SK-MEL-5 (cell line): Measurements from ENCODE around the gene KDM4C. TPM values are rescaled to one million over a fixed set of nuclear protein-coding genes. Genes with fewer than 3 reads are reported as not detected.
"Not testable (repeated sequence)": the region's sequence is repeated elsewhere in the genome, so short reads cannot be mapped to it uniquely, and the experiment has no call there.

Experiments used
- DNase-seq: peaks from one replicate; pipeline ENCODE4 v3.0.0-alpha.2; 2016; ENCODE audit warnings: low read depth, low spot score
- in situ Hi-C: cut with HindIII; loops from 2 replicates; pipeline ENCODE4 v1.10.0; 2016; ENCODE audit warnings: low sequenced_read_pairs, high pct_unique_total_duplicates, low pct_unique_long_range_greater_than_20kb
- total RNA-seq: library from RNA; depleted of rRNA; stranded (reverse); fragments of >200 nt; shearing (Covaris generic); gene quantifications from 2 replicates; pipeline ENCODE4 v1.2.3, GENCODE V29; 2014

The KDM4C gene
- total RNA-seq, 1 experiment from 2014 or later: 13.3 TPM

DNA sequence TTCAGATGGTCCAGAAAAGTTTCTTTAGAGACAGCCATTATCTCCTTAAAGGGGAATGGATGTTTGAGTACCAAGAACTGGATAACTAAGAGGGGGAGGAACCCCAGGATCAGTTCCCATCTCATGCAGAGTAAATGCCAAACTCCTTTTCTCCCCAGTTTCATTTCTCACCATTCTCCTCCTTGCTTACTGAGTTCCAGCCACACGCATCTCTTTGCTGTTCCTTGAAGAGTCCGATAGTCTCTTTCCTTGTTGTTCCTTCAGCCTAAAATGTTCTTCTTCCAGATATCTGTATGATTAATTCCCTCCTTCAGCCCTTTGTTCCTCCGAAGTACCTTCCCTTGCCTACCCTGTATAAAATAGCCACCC lies 30.0 kb downstream of the KDM4C start:
- in situ Hi-C loops: no loop called here
- DNase-seq: no peak

DNA sequence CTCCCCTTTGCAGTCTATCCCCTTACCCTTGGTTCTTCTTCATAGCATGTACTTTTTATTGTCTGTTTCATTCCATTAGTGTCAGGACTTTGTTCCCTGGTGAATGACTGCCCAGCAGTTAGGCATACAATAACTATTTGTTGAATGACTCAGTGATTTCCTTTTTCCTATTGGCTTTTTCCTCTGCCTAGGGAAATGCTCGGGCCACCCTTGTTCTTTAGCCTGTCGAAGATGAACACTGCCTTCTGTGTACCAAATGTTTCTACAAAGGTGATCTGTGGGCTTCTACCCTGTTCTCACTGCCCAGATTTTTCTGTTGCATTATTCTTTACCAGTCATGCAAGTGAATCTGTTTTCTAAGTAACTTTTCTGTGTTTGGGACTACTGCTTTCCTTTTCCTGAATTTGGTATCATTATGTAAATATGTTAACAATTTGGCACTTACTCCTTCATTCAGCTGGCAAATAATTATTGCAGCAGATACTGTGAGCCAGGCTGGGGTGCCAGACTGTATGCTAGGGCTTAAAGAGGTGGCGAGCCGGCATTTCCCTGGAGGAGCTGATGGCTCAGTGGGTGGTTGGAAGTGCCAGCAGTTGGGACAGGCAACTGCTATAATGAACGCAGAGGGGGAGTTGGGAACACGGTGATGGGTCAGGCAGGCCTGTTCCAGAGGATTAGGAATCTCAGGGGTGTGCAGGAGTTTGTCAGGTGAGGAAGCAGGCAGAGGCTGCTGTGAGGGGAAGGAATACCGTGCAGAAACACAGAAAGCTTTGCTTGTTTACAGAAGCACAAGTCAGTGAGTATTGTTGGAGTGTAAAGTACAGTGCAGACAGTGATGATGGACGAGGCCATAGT lies 30.6 kb downstream of the KDM4C start:
- peak; percentile 23 for DNase-seq
- in situ Hi-C loops: no loop called here

DNA sequence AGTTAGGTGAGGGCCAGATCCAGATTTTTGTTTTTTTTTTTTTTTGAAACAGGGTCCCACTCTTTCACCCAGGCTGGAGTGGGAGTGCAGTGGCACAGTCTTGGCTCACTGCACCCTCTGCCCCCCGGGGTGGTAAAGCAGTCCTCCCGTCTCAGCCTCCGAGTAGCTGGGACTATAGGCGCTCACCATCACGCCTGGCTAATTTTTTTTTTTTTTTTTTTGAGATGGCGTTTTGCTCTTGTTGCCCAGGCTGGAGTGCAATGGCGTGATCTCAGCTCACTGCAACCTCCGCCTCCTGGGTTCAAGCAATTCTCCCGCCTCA lies 31.2 kb downstream of the KDM4C start:
- in situ Hi-C loops, DNase-seq: not testable (repeated sequence)

DNA sequence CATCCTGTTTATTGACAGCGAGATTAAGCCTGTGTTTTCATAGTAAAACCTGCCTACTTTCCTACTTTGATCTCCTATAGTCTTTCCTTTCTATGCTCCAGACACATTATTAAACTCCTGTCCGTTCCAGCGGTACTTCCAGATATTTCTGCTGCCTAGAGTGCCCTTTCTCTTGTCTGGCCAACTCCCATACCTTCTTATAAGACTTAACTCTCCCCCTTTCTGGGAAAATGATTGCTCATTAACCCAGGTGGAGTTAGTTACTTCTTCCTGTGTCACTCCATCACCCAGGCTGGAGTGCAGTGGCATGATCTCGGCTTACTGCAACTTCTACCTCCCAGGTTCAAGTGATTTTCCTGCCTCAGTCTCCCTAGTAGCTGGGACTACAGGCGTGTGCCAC lies 33.1 kb downstream of the KDM4C start:
- no peak for DNase-seq
- in situ Hi-C loops: no loop called here

DNA sequence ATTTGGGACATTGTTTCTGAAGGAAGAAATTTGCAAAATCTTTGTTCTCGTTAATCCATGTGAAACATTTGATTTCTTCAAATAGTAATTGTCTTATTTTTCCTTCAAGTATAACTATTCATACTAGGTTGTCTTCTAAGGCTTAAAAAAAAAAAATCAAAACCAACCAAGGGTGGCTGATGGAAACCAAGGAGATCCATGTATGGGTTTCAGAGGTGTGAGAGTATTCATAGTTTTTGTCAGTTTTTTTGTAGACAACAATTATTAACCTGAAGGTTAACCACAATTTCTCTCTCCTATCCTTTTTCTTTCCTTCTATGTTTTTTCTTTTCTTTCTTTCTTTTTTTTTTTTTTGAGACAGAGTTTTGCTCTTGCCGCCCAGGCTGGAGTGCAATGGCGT lies 35.4 kb downstream of the KDM4C start:
- no peak for DNase-seq
- in situ Hi-C loops: no loop called here

DNA sequence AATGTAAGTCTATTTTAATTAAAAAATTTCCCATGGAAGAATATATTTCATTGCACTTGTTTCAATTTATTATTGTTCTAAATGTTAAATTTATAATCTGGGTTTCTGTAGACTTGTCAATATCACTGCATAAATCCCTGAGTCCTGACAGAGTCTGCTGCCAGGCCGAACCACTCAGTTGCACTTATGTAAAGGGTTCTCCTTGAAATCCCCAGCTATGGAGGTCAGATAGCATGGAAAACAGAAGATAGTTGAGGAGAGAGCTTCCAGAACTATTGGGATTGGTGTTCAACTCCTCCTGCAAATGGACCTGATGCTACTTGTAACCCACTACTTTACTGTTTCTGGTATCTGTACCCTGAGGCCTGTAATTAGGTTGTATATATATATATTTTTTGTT lies 37.2 kb downstream of the KDM4C start:
- in situ Hi-C loops: no loop called here

DNA sequence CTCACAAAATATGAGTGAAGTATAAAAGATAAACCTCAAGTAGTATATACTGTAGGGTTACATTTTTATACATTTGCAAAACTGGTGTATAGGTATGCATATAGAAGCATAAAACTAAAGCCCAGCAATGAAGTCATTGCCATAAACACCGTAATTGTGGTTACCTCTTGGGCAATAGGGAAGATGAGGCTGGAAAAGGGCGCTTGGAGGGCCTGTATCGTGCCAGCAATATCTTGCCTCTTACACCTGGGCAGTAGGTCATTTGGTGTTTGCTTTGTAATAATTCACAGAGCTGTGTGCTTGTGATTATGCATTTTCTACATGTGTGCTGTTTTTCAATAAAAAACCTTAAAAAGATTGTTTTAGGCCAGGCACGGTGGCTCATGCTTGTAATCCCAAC lies 45.2 kb downstream of the KDM4C start:
- in situ Hi-C loops: no loop called here
- DNase-seq: no peak

More for the DNA sequence above, 37.2 kb downstream of the KDM4C start:
- no peak for DNase-seq

GRCh38 chr9:6805532-6805931 lies 47.8 kb downstream of the KDM4C start:
- in situ Hi-C loops: no loop called here

DNA sequence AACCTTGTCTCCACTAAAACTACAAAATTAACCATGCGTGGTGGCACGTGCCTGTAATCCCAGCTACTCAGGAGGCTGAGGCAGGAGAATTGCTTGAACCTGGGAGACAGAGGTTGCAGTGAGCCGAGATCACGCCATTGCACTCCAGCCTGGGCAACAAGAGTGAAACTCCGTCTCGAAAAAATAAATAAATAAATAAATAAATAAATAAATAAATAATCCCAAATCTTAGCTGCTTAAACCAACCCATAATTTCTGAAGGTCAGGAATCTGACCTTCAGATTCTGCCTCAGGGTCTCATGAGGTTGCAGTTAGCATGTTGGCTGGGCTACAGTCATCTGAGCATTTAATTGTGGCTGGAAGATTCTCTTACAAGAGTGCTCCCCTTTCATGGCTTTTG lies 48.5 kb downstream of the KDM4C start:
- in situ Hi-C loops, DNase-seq: not testable (repeated sequence)

More at GRCh38 chr9:6805532-6805931, 47.8 kb downstream of the KDM4C start:
- DNase-seq: peak; percentile 34

DNA sequence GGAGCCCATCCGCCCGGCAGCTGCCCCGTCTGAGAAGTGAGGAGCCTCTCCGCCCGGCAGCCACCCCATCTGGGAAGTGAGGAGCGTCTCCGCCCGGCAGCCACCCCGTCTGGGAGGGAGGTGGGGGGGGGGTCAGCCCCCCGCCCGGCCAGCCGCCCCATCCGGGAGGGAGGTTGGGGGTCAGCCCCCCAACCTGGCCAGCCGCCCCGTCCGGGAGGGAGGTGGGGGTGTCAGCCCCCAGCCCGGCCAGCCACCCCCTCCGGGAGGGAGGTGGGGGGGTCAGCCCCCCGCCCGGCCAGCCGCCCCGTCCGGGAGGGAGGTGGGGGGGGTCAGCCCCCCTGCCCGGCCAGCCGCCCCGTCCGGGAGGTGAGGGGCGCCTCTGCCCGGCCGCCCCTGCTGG lies 49.9 kb downstream of the KDM4C start:
- DNase-seq, in situ Hi-C loops: not testable (repeated sequence)

DNA sequence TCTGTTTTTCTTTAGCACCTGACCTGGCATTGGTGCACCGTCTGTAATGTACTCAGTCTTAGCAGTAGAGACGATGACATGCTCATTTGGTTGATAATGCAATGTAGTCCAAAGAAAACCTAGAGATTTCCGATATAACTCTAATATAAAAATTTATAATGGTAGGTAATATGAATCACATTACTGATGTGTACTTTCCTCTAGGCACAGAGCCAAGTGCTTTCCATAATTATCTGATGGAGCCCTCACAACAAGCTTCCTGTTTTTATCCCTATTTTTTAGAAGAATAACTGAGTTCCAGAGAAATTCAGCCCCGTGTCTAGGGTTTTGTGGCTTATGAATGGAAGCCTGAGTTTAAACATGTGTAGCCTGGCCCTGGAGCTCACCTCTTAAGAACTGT lies 53.7 kb downstream of the KDM4C start:
- in situ Hi-C loops: no loop called here
- no peak for DNase-seq

DNA sequence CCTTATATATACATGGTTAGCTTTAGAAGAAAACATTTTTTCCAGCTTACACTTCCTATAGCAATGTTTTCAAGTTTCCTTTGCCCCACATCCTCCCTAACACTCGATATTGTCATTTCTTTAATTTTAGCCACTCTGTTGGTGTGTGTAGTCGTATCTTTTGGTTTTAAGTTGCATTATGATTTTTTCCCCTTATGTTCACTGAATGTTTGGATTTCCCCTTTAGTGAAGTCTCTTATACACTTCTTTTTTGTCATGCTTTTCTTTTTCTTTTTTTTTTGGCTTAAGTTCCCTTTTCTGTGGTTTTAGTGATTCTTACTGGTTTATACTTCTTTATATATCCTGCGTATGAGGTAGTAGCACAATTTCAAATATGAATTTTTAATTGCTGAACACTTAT lies 58.8 kb downstream of the KDM4C start:
- in situ Hi-C loops: no loop called here

DNA sequence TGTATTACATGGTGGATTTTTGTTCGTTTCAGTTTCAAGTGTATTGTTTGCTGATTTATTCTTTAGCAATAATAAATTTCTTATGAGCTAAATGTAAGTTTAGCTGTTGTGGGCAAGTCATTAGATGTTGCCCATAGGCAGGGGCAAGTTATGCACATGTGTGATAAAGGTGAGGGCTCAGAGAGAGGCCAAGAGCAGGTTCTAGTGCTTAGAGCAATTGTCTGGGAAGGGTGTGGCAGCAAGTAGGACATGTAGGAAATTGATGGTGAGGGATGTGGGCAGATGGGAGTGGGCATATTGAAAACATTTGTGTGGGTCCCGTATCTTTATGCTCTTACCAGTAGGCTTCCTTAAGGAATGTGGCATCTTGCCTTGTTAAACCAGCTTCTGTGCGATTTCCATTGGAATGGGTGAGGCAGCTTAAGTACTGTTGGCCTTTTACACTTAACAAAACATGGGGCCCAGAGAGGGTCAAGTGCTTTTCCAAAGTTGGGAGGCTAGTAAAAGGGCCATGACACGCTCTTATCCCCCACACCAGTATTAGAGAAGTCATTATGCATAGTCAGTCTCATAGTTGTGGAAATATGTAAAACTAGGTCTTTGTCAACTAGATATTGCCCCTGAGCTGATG lies 60.6 kb downstream of the KDM4C start:
- DNase-seq: no peak
- in situ Hi-C loops: no loop called here

More for the DNA sequence above, 58.8 kb downstream of the KDM4C start:
- DNase-seq: no peak

DNA sequence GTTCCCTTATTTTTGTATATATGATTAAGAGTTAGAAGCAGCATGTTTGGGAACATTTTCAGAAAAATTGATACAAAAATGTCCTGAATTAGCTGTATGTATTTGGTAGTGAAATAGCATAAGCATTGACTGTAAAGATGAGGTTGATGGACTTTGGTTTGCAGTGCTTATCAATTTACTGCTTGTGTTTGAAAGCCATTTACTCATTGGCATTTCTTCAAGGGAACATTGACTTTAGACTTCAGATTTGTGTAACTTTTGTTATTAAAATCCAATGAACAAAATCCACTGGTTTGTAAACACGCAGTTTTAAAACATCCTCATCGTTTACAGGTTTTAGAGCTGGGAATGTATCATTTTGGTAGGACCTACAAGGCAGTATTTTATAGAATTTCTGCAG lies 61.3 kb downstream of the KDM4C start:
- no peak for DNase-seq
- in situ Hi-C loops: no loop called here

GRCh38 chr9:6819529-6819928 lies 61.8 kb downstream of the KDM4C start:
- in situ Hi-C loops: no loop called here
- DNase-seq: no peak

- in situ Hi-C loops: no loop called here
Measured at GRCh38 chr9:6822696-6823095, 64.9 kb downstream of the KDM4C start.

GRCh38 chr9:6827439-6828145 lies 69.8 kb downstream of the KDM4C start:
- peak; percentile 67 for DNase-seq
- in situ Hi-C loops: no loop called here

More at GRCh38 chr9:6822696-6823095, 64.9 kb downstream of the KDM4C start:
- DNase-seq: no peak

- in situ Hi-C loops: no loop called here
- DNase-seq: peak; percentile 18
Measured at GRCh38 chr9:6829027-6829426, 71.3 kb downstream of the KDM4C start.

- in situ Hi-C loops: no loop called here
Measured at GRCh38 chr9:6829536-6829935, 71.8 kb downstream of the KDM4C start.

More at GRCh38 chr9:6829536-6829935, 71.8 kb downstream of the KDM4C start:
- DNase-seq: no peak
